Inflammatory macrophage treated with lipopolysaccharide for 1 hour (primary cell): ENCODE data around the gene RBM17.
"Not testable (repeated sequence)": the region's sequence is repeated elsewhere in the genome, so short reads cannot be mapped to it uniquely, and the experiment has no call there.

Source experiments
- DNase-seq, 2 donors: peaks; one replicate each; pipeline ENCODE4 v3.0.0-alpha.2; 2020 to 2022

The RBM17 gene

GRCh38 chr10:6056411-6057135 is 32.3 kb upstream of the RBM17 start:
- no peak for DNase-seq

- DNase-seq = peak; percentile 75 to 81
Observed at GRCh38 chr10:6058682-6059475, 30.0 kb upstream of the RBM17 start.

DNA sequence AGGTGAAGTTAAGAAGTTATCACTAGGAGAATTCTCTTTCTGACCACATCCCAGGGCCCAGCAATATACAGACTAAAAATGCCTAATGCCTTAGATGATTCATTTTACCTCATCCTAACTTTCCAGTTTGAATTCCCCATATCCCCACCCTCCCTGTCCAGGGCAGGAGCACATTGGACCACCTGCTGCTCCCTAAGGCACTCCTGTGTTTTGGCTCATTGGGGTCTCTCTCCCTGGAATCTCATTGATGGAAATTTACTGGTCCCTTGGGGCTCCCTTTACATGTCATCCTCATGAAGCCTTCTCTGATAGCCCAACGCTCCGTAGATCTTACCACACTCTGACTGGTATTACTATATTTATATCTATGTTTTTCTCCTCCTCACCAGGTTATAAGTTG is 29.3 kb upstream of the RBM17 start:
- DNase-seq = no peak

- no peak for DNase-seq
Observed at GRCh38 chr10:6061056-6061455, 27.8 kb upstream of the RBM17 start.

DNA sequence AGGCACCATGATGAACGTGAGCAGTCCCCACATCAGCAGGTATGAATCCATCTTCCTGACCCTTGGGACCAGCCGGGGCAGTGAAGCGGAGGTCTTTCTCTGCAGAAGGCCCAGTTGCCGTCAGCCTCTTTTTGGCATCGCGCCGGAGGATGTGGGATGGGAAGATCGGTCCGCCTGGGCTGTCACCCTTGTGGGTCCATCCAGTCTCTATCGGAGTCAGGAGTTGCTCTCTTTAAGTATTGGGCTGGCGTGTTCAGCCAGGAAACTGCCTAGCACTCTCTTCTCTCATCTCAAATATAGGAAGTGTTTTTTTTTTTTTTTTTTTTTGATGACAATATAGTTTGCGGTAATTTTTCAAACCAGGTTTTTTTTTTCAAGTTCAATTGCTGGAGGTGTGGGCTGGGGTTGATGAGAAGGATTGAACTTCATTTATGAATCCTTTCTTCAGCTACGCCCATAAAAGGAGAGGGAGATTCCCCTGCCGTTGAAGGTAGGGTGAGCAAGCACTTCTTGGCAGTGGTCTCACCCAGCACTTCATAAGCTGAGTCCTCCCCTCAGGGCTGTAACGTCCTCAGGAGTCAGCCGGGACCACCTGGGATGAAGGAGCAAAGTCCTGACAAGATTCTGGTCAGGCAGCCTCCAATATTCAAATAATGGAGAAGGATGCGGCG is 26.6 kb upstream of the RBM17 start, which contains the start of gene IL2RA:
IL2RA (minus strand) TSS at position 267 of the 671 bp plus-strand sequence; CDS start at position 51, 216 bp downstream.
- DNase-seq = peak in 1 of 2 donors; percentile 40

DNA sequence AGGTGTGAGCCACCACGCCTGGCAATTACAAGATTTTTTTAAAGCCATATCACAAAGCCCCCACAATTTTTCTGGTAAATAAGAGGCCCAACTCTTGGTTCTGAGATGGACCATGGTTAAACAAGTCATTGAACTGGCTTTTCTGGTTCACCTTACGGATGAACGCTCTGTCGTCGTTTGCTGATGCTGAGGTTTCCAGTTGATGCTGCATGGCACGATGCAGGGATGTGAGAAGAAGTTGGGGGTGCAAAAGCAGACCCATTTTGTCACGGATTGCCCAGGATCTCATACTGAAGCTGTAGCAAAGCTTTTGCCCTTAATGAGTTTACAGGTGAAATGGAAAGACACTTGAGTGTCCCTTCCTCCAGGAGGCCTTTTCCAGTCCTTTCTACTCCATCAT is 24.7 kb upstream of the RBM17 start:
- no peak for DNase-seq

GRCh38 chr10:6064726-6065125 is 24.1 kb upstream of the RBM17 start:
- not testable (repeated sequence) for DNase-seq

- DNase-seq = no peak
Observed at GRCh38 chr10:6065406-6065805, 23.4 kb upstream of the RBM17 start.

DNA sequence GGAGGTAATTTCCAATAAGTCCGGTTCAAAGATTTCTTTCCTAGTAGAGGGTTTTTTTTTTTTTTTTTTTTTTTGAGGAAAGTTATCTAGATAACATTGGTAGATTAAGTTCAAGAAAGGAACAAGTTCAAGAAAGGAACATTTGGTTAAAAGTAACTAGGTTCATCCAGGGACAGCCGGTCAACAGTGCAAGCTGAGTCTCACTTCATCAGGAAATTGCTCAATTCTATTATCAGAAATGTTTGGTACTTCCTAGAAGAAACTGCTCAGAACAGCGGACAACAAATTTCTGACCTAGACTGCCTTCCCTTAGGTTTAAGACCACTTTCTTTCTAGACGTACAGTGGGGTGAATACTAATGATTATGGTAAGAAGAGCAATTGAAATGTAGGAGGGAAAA is 23.0 kb upstream of the RBM17 start:
- DNase-seq = peak in 1 of 2 donors; percentile 74

- no peak for DNase-seq
Observed at GRCh38 chr10:6067457-6067856, 21.4 kb upstream of the RBM17 start.

- no peak for DNase-seq
Observed at GRCh38 chr10:6068006-6068405, 20.8 kb upstream of the RBM17 start.

DNA sequence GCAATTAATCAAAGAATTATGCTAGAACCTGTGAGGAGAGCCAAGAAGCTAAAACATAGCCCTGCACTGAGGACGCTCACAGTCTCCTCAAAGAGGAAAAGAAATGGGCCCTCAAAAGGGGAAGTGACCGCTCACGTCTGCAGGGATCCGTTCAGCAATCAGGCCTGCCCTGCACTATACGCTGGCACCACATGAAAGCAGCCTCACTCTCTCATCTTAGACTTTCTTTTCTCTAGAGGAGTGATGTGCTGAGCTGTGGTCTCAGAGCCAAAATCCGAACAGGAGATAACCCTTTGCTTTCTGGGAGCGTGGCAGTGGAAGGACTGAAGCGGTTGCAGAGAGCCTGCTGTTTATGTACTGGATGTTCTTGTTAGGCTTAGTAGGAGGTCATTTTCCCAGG is 20.4 kb upstream of the RBM17 start:
- DNase-seq = peak; percentile 63 to 74

GRCh38 chr10:6069081-6069931 is 19.5 kb upstream of the RBM17 start:
- DNase-seq = no peak

DNA sequence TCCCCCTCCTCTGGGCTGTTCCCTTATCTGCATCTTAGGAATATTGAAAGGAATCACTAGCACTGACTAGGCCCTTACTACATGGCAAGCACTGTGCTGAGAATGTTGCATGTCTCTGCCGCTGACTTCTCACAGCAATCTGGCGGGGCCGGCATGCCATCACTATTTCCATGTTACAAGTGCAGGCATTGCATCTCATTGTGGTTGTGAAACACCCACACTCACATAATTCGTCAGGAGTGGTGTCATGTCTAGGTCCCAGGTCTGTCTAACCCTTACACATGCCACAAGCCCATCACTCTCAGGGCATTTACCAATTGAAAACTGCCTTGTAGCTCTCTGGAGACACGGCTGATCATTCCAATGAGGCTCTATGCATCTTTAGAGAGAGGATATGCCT is 18.2 kb upstream of the RBM17 start:
- peak; percentile 80 to 82 for DNase-seq

DNA sequence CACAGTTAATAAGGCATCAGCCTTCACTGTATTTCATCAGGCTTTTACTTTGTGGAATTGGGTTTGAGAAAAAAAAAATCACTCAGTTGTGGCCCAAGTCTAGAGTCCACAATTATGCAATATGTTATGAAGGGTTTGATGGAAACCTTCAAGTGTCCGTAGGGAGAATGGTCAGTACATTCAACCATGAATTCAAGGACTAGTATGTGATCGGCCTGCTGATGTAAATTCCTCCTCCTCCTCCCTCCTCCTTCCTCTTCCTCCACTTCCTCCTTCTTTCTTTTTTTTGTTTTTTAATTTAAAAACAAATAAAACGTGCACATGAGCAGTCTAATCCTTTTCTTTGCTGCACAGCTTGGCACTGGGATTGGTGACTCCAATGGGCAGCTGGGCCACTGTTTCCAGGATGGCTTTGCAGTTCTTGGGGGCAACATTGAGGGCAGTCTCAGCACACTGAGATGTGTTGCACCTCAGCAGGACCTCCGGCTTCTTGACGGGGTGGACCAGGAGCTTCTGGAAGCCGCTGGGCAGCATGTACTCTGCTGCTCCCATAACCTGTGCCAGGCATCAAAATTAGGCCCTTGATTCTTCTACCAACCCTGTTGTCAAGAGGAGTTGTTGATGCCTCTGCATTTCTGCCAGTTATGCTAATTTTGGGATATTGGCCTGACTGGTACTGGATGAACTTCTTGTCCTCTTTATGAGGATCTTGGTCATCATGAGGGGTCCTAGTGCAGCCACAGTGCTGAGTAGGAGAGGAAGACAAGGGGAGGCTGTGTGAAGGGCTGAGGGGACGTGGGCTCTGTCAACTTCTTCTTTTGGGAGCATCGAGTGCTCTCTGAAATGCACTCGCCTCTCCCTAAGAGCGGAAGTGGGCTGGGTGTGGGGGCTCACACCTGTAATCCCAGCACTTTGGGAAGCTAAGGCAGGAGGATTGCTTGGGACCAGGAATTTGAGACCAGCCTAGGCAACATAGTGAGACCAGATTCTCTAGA is 17.4 kb upstream of the RBM17 start:
- DNase-seq = no peak

GRCh38 chr10:6072215-6072934 is 16.5 kb upstream of the RBM17 start:
- peak; percentile 52 to 54 for DNase-seq

DNA sequence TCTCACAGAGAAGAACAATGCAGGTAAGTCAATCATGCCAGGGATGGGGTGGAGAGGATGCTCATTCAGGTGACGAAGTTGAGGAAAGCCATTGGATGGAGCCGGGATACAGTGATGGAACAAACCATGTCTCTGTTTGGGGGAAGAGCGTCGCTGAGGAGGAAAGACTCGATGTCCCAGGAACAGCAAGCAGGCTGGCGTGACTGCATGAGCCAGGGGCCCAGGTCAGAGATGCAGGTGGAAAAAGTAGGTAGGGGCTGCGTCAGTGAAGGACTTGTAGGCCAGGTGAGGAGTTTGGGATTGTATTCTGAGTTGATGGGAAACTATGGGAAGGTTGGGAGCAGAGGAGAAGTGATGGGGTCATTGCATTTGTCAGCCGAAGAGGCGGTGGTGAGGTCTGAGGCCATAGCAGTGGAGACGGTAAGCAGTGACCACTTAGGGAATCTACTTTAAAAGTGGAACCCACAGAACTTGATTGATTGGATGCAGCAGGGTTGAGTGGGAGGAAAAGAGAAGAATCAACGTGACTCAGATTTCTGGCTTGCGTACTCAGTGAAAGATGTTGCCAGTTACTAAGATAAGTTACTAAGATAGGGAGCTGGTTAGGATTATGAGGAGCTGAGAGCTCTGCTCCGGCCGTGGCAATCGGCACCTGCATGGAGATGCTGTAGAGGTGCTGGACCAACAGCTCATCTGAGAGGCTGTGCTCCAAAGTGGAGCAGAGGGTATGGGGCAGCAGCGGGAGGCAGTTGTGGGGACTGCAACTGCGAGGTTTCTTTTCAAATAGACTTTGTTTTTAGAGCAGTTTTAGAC is 14.1 kb upstream of the RBM17 start:
- DNase-seq = peak; percentile 77 to 85

GRCh38 chr10:6077071-6077675 is 11.7 kb upstream of the RBM17 start:
- no peak for DNase-seq

DNA sequence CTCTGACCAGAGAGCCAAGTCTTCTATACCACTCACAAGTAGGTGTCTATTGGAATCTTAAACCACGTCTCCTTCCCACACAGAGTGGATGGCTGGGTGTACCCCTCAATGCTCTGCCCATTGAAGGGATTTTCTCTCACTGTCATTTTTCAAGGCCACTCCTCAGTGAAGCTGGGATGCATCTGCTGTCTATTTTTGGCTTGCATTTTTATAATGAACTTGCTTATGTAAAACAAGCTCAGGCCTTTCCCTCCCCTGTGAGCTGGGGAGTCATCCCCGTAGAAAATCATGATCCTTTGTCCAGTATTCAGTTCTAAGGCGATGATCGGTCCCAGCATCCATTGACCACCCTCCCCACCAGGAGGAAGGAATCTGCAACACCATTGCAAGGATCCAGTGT is 9.8 kb upstream of the RBM17 start:
- no peak for DNase-seq
